Measurements from ENCODE around the gene PIR. TPM values are rescaled to one million over a fixed set of nuclear protein-coding genes. Genes with fewer than 3 reads are reported as not detected.

Gene PIR
- total and polyA plus RNA-seq, 2 of the 8 experiments (the other 6 are each of a cell fraction or from before 2014, with no cell fraction given) = 6.4 to 10.3 TPM

- H3K4me2 ChIP-seq (ENCODE audit: insufficient read depth in 1 of 2, low read depth in 2 of 2, low read length in 2 of 2) = no peak overlapping the region
- no peak overlapping the region for H3K4me3 ChIP-seq (ENCODE audit: extremely low read depth in 1 of 4, insufficient read depth in 2 of 4, low read depth in 3 of 4, low read length in 4 of 4)
- H4K8ac ChIP-seq (ENCODE audit: extremely low read depth, insufficient read depth, low read length) = no peak overlapping the region
- H4K5ac ChIP-seq (ENCODE audit: insufficient read length, low read depth, low read length) = no peak overlapping the region
- no peak overlapping the region for H3K56ac ChIP-seq (replicated peaks; ENCODE audit: insufficient read length, low read depth, low read length)
- no peak overlapping the region for H2BK20ac ChIP-seq (ENCODE audit: low read length)
- FAIRE-seq = no peak
- TF ChIP-seq E2F6 (IDR thresholded peaks at IDR 0.05) (no peak), POLR2A (IDR thresholded peaks at IDR 0.05; ENCODE audit: control extremely low read depth in 1 of 2, low read depth in 2 of 2, low read length in 2 of 2) (no peak), USF2 (IDR thresholded peaks at IDR 0.05; ENCODE audit: low read length) (no peak), TAF1 (IDR thresholded peaks at IDR 0.05; ENCODE audit: low read depth, low read length) (no peak), EGR1 (IDR thresholded peaks at IDR 0.05; ENCODE audit: borderline replicate concordance, low read depth, low read length) (no peak), ATF3 (IDR thresholded peaks at IDR 0.05; ENCODE audit: insufficient read depth, low read depth, low read length) (no peak), ZNF274 (IDR thresholded peaks at IDR 0.05; ENCODE audit: borderline replicate concordance, extremely low read depth, low read length) (no peak), FOSL1 (IDR thresholded peaks at IDR 0.05; ENCODE audit: insufficient read depth, low read depth, low read length) (no peak), PHF8 (conservative IDR thresholded peaks at IDR 0.05; ENCODE audit: low read depth, low read length) (no peak), CBX8 (IDR thresholded peaks at IDR 0.05; ENCODE audit: borderline replicate concordance, low read depth, low read length) (no peak), BCL11A (IDR thresholded peaks at IDR 0.05; ENCODE audit: low read depth in 2 of 2, low read length in 2 of 2) (no peak), TEAD4 (IDR thresholded peaks at IDR 0.05; ENCODE audit: low read depth, low read length) (no peak), RFX5 (IDR thresholded peaks at IDR 0.05; ENCODE audit: borderline replicate concordance, low read depth, low read length) (no peak)
- H3K27me3 ChIP-seq (replicated peaks in 1 of 4; ENCODE audit: control insufficient read depth in 3 of 4, extremely low read depth in 1 of 4, insufficient read depth in 3 of 4, low read length in 3 of 4) = no peaks in the 10 kb centered on the region
- no peaks in the 10 kb centered on the region for H3K79me1 ChIP-seq (ENCODE audit: low read depth, low read length)
- H2BK15ac ChIP-seq (ENCODE audit: low read length) = no peak overlapping the region
- ChIA-PET POLR2A (ENCODE audit: partially characterized antibody) (no interaction called here), CTCF (ENCODE audit: partially characterized antibody) (no interaction called here)
- H4K20me1 ChIP-seq (replicated peaks in 1 of 2; ENCODE audit: control insufficient read depth in 1 of 2, insufficient read depth in 2 of 2, low read length in 2 of 2) = no peaks in the 10 kb centered on the region
- 67% methylated on average over 1 of the region's 2 CpGs; no CpG with 5 or more reads in 1 of the 2 experiments for WGBS, 2 experiments (ENCODE audit: extremely low coverage in 1 of 2, insufficient coverage in 1 of 2, insufficient read length in 1 of 2, insufficient replicate concordance in 2 of 2, low coverage in 1 of 2, low lambda C conversion rate in 2 of 2, missing lambda C conversion rate in 1 of 2)
- H3K79me2 ChIP-seq (ENCODE audit: control insufficient read depth in 1 of 2, insufficient read depth in 2 of 2, low read length in 2 of 2) = no peaks in the 10 kb centered on the region
- no peak for DNase-seq (ENCODE audit: low read depth in 1 of 2, low spot score in 2 of 2)
- H3K14ac ChIP-seq (ENCODE audit: insufficient read length) = no peak overlapping the region
- no peak overlapping the region for H3K4ac ChIP-seq (replicated peaks; ENCODE audit: insufficient read length, low read depth, low read length)
- H2BK5ac ChIP-seq (ENCODE audit: low read depth, low read length) = no peak overlapping the region
- no peak overlapping the region for H4K91ac ChIP-seq (replicated peaks; ENCODE audit: insufficient read length, low read length)
- H3K9me3 ChIP-seq (ENCODE audit: insufficient read depth in 2 of 2, low read depth in 1 of 2, low read length in 1 of 2) = no peaks in the 10 kb centered on the region
- H3K23ac ChIP-seq (ENCODE audit: insufficient read length) = no peak overlapping the region
- no peaks in the 10 kb centered on the region for H3K23me2 ChIP-seq (ENCODE audit: low read depth, low read length)
- no peaks in the 10 kb centered on the region for H3K4me1 ChIP-seq (replicated peaks in 1 of 4; ENCODE audit: control insufficient read depth in 3 of 4, insufficient read depth in 4 of 4, low read length in 3 of 4)
- H2BK12ac ChIP-seq (ENCODE audit: low read depth, low read length) = no peak overlapping the region
- H3K9ac ChIP-seq (replicated peaks in 1 of 4; ENCODE audit: extremely low read depth in 1 of 4, low read depth in 3 of 4, low read length in 3 of 4) = no peak overlapping the region
- H2BK120ac ChIP-seq (replicated peaks; ENCODE audit: low read depth, low read length) = no peak overlapping the region
- H2AK5ac ChIP-seq (ENCODE audit: low read depth, low read length) = no peak overlapping the region
- H3K18ac ChIP-seq (ENCODE audit: extremely low read depth, low read length) = no peak overlapping the region
- H3K36me3 ChIP-seq (ENCODE audit: control insufficient read depth in 2 of 4, insufficient read depth in 4 of 4, low read length in 3 of 4) = no peaks in the 10 kb centered on the region
- H2AFZ ChIP-seq (ENCODE audit: low read length) = no peak overlapping the region
- H3K27ac ChIP-seq (ENCODE audit: low read depth, low read length) = no peak overlapping the region
Observed at GRCh38 chrX:15434205-15434604, 58.9 kb downstream of the PIR start.

Measured in H1 (cell line).